HFFc6 (cell line): ENCODE measurements around the gene NAV1. TPM values are rescaled to one million over a fixed set of nuclear protein-coding genes. Genes with fewer than 3 reads are reported as not detected.

Experiments used
- DNase-seq: peaks from one replicate; pipeline ENCODE4 v3.0.0-alpha.2; 2018
- H3K27ac Mint-ChIP-seq: 2 replicates; pipeline ENCODE4 v1.8.0; 2020; ENCODE audit warnings: mild to moderate bottlenecking, mixed read lengths
- H3K27me3 Mint-ChIP-seq: 2 replicates; pipeline ENCODE4 v1.8.0; 2021; ENCODE audit warnings: mild to moderate bottlenecking, moderate library complexity, mixed read lengths; ENCODE audit not compliant: insufficient read depth
- H3K36me3 Mint-ChIP-seq: 2 replicates; pipeline ENCODE4 v1.8.0; 2021; ENCODE audit warnings: low read depth, mixed read lengths
- H3K4me1 Mint-ChIP-seq: 2 replicates; pipeline ENCODE4 v1.8.0; 2020; ENCODE audit warnings: low read depth, mixed read lengths
- H3K4me3 Mint-ChIP-seq: 2 replicates; pipeline ENCODE4 v1.8.0; 2020; ENCODE audit warnings: mild to moderate bottlenecking, moderate library complexity, mixed read lengths
- H3K9me3 Mint-ChIP-seq: 2 replicates; pipeline ENCODE4 v1.8.0; 2020; ENCODE audit warnings: mild to moderate bottlenecking, mixed read lengths
- total RNA-seq, 6 experiments: library from RNA; stranded (reverse); fragmentation: NEBNext Ultra II Directional; extraction: Animal tissue kit (Norgen Biotek cat#: 25700); gene quantifications; 2 replicates in 1 of 6; 3 replicates in 5 of 6; pipeline ENCODE4 v1.2.3, GENCODE V29; 2021
- TF ChIP-seq, protein P1 (sequence below): fragments of 200-600 bp; sonication (generic); IDR thresholded peaks from 2 replicates; pipeline ENCODE4 v1.5.0; 2021; ENCODE audit warnings: antibody characterized with exemption, mild to moderate bottlenecking

NAV1 gene
- total RNA-seq, 6 experiments from 2014 or later: 72.9 to 88.0 (median 78.4) TPM

DNA sequence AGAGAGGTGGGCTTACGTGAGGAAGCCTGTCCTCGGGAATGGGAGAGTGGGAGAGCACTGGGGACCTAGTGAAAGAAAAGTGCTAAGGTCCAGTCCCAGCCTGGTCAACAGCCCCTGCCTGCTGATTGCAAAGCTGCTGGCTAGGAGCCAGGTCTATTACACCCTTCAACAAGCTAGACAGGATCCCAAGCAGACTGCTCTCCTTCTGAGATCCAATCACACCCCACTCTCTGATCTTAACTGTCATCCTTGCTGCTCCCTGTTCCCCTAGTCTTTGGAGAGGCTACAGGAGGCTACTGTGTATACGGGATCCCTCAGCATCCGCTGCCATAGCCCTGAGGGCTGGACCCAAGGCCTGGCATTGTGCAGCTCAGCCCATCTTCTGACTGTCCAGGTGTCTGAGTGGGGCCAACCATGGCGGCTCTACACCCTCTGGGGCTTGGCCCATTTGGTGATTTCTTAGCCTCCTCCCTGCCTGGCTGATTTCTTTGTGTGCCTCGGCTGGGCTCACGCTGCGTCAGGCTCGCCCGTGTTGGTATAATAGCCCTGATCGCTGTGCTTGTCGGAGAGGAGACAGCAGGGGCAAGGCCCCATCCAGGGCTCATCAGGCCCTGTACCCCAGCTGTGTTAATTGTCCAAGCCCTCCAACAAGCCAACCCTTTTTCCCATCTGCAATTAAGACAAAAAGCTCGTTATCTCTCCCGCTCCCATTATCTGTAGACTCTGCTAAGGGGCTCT lies 43.9 kb downstream of the NAV1 start:
- TF ChIP-seq, protein P1, sequence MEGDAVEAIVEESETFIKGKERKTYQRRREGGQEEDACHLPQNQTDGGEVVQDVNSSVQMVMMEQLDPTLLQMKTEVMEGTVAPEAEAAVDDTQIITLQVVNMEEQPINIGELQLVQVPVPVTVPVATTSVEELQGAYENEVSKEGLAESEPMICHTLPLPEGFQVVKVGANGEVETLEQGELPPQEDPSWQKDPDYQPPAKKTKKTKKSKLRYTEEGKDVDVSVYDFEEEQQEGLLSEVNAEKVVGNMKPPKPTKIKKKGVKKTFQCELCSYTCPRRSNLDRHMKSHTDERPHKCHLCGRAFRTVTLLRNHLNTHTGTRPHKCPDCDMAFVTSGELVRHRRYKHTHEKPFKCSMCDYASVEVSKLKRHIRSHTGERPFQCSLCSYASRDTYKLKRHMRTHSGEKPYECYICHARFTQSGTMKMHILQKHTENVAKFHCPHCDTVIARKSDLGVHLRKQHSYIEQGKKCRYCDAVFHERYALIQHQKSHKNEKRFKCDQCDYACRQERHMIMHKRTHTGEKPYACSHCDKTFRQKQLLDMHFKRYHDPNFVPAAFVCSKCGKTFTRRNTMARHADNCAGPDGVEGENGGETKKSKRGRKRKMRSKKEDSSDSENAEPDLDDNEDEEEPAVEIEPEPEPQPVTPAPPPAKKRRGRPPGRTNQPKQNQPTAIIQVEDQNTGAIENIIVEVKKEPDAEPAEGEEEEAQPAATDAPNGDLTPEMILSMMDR: no peak

DNA sequence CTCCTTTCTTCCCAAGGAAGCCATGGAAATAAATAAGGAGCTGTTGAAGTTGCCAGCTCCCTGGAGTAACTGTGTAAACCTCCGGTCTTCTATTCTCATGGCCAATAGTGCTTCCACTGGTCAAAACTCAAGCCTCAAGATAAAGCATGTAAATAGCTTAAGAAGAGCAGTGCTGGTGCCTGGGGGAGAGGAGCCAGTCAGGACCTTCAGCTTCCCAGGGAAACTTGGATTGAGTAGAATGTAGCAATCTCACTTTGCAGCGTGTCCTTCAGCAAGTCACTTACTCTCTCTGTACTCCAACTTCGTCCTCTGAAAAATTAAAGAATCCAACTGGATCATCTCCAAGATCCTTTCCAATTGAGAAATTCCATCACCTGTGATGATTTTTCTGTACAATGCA lies 44.7 kb downstream of the NAV1 start:
- H3K27ac Mint-ChIP-seq: peak overlapping the region; percentile 90

More for the DNA sequence above, 43.9 kb downstream of the NAV1 start:
- no peak for DNase-seq
- Mint-ChIP-seq H3K27me3 (peaks cover 2% of the 10 kb centered on the region; the same call in 1 of the 2 replicates), H3K27ac (peak overlapping the region; percentile 90), H3K4me3 (peak overlapping the region; percentile 10), H3K36me3 (peaks cover 21% of the 10 kb centered on the region), H3K4me1 (peaks cover 81% of the 10 kb centered on the region), H3K9me3 (no peaks in the 10 kb centered on the region)

GRCh38 chr1:201584471-201585092 lies 45.7 kb downstream of the NAV1 start:
- peak; percentile 65 for DNase-seq
- H3K4me3 Mint-ChIP-seq: peak overlapping the region; percentile 53
- H3K27ac Mint-ChIP-seq: peak overlapping the region; percentile 90
- H3K27me3 Mint-ChIP-seq: peaks cover 2% of the 10 kb centered on the region; the same call in 1 of the 2 replicates
- peaks cover 72% of the 10 kb centered on the region for H3K4me1 Mint-ChIP-seq
- H3K36me3 Mint-ChIP-seq: peaks cover 18% of the 10 kb centered on the region
- H3K9me3 Mint-ChIP-seq: no peaks in the 10 kb centered on the region
- TF ChIP-seq, protein P1: no peak

More for the DNA sequence above, 44.7 kb downstream of the NAV1 start:
- Mint-ChIP-seq H3K4me1 (peaks cover 75% of the 10 kb centered on the region), H3K9me3 (no peaks in the 10 kb centered on the region), H3K36me3 (peaks cover 14% of the 10 kb centered on the region), H3K4me3 (no peak overlapping the region), H3K27me3 (peaks cover 2% of the 10 kb centered on the region; the same call in 1 of the 2 replicates)
- TF ChIP-seq, protein P1: no peak
- no peak for DNase-seq

DNA sequence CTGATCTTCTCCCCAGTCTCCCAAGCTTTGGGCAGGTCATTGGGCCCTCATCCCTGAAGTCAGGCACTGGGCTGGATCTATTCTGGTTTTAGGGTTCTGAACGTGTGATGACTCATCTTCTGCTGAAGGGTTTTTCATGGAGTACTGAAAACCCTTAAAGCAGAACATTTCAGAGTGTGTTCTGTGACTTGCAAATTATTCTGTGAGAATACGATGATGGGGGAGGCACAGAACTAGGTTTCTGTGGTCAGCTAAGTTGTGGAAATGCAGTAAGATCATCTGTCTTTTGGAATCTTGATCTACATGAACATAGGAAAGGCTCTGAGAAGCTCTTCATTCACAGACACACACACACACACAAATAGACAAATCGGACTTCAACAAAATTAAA lies 46.2 kb downstream of the NAV1 start:
- TF ChIP-seq, protein P1: no peak
- peaks cover 2% of the 10 kb centered on the region; the same call in 1 of the 2 replicates for H3K27me3 Mint-ChIP-seq
- H3K4me3 Mint-ChIP-seq: peak overlapping the region; percentile 53
- peaks cover 67% of the 10 kb centered on the region for H3K4me1 Mint-ChIP-seq
- H3K27ac Mint-ChIP-seq: peak overlapping the region; percentile 90
- peak; percentile 74 for DNase-seq
- H3K36me3 Mint-ChIP-seq: peaks cover 23% of the 10 kb centered on the region
- no peaks in the 10 kb centered on the region for H3K9me3 Mint-ChIP-seq

DNA sequence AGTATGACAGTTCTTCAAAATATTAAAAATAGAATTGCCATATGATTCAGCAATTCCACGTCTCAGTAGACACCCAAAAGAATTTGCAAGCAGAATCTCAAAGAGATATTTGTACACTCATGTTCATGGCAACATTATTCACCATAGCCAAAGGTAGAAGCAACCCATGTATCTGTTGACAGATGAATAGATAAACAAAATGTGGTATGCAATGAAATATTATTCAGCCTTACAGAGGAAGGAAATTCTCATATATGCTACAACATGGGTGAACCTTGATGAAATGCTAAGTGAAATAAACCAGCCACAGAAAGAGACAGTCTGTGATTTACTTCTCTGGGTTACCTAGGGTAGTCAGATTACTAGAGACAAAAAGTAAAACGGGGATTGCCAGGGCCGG lies 47.0 kb downstream of the NAV1 start:
- no peak for DNase-seq
- peaks cover 2% of the 10 kb centered on the region; the same call in 1 of the 2 replicates for H3K27me3 Mint-ChIP-seq
- no peaks in the 10 kb centered on the region for H3K9me3 Mint-ChIP-seq
- peaks cover 62% of the 10 kb centered on the region for H3K4me1 Mint-ChIP-seq
- H3K27ac Mint-ChIP-seq: peak overlapping the region; percentile 90
- H3K4me3 Mint-ChIP-seq: peak overlapping the region; percentile 22
- peaks cover 28% of the 10 kb centered on the region for H3K36me3 Mint-ChIP-seq
- TF ChIP-seq, protein P1: no peak
